Measurements from ENCODE around the gene CFAP299.

Gene CFAP299

DNA sequence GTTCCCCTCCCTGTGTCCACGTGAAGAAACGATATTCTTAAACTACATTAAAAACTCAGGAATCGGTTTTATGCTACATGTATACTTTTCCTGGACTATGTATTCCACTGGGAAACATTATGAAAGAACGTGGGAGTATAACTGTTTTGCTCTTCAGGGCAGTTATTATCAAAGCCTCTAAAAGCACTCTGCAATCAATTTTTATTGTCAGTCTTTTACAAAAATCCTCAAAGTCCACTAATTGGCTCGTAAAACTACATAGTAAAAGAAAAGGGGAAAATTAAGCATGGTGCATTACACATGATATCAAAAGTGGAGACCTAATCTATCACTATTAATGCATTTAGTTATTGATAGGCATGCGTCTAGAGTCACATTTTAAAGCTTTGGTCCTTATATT is 11.4 kb upstream of the CFAP299 start:
- H3K27me3 ChIP-seq (ENCODE audit: low read depth, low read length): no peaks in the 10 kb centered on the region
- no peak overlapping the region for H3K27ac ChIP-seq (ENCODE audit: low read length)
- H4K20me1 ChIP-seq (ENCODE audit: insufficient read depth, low read length): no peaks in the 10 kb centered on the region
- H3K9ac ChIP-seq (ENCODE audit: low read length): no peak overlapping the region
- no peak overlapping the region for H3K4me3 ChIP-seq (ENCODE audit: low read length)
- no peaks in the 10 kb centered on the region for H3K9me3 ChIP-seq (ENCODE audit: insufficient read depth, low read length)
- no peaks in the 10 kb centered on the region for H3K79me2 ChIP-seq (ENCODE audit: low read length)
- H3K4me2 ChIP-seq (ENCODE audit: low read length): no peak overlapping the region
- no peak overlapping the region for H2AFZ ChIP-seq (ENCODE audit: low read depth, low read length)
- no peak for TF ChIP-seq EZH2phosphoT487 (IDR thresholded peaks at IDR 0.05; ENCODE audit: low read depth)
- TF ChIP-seq, protein P1, sequence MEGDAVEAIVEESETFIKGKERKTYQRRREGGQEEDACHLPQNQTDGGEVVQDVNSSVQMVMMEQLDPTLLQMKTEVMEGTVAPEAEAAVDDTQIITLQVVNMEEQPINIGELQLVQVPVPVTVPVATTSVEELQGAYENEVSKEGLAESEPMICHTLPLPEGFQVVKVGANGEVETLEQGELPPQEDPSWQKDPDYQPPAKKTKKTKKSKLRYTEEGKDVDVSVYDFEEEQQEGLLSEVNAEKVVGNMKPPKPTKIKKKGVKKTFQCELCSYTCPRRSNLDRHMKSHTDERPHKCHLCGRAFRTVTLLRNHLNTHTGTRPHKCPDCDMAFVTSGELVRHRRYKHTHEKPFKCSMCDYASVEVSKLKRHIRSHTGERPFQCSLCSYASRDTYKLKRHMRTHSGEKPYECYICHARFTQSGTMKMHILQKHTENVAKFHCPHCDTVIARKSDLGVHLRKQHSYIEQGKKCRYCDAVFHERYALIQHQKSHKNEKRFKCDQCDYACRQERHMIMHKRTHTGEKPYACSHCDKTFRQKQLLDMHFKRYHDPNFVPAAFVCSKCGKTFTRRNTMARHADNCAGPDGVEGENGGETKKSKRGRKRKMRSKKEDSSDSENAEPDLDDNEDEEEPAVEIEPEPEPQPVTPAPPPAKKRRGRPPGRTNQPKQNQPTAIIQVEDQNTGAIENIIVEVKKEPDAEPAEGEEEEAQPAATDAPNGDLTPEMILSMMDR (IDR thresholded peaks at IDR 0.05; ENCODE audit: low read depth, low read length): no peak
- H3K4me1 ChIP-seq (ENCODE audit: low read length): no peaks in the 10 kb centered on the region
- H3K36me3 ChIP-seq (replicated peaks; ENCODE audit: low read depth, low read length): no peaks in the 10 kb centered on the region

DNA sequence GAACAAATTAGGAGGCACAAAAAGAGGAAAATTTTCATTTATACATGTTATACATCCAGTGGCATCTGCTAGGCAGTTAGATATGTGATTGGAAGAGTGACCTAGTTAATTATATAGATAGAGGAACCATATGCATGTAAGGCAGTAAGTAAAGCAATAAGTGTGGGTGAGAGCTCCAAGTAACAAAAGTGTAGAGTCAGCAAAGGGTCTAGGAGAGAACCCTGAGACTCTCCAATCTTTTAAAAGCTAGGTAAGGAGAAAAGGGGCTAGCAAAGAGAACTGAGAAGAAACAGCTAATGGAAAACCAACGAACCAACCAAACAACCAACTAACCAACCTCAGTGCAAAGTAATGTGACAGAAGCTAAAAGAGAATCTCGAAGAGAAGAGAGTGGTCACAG is 3.8 kb upstream of the CFAP299 start:
- H3K9ac ChIP-seq (ENCODE audit: low read length): no peak overlapping the region
- no peak overlapping the region for H3K4me3 ChIP-seq (ENCODE audit: low read length)
- no peak for TF ChIP-seq EZH2phosphoT487 (IDR thresholded peaks at IDR 0.05; ENCODE audit: low read depth)
- TF ChIP-seq, protein P1 (IDR thresholded peaks at IDR 0.05; ENCODE audit: low read depth, low read length): no peak
- H3K9me3 ChIP-seq (ENCODE audit: insufficient read depth, low read length): no peaks in the 10 kb centered on the region
- no peaks in the 10 kb centered on the region for H3K79me2 ChIP-seq (ENCODE audit: low read length)
- H3K27me3 ChIP-seq (ENCODE audit: low read depth, low read length): peaks cover 23% of the 10 kb centered on the region
- no peak overlapping the region for H2AFZ ChIP-seq (ENCODE audit: low read depth, low read length)
- H3K4me1 ChIP-seq (ENCODE audit: low read length): 0 out of 2 replicates have a peak, but pooled peaks cover 3% of the 10 kb centered on the region
- no peak overlapping the region for H3K4me2 ChIP-seq (ENCODE audit: low read length)
- H3K36me3 ChIP-seq (replicated peaks; ENCODE audit: low read depth, low read length): no peaks in the 10 kb centered on the region
- no peaks in the 10 kb centered on the region for H4K20me1 ChIP-seq (ENCODE audit: insufficient read depth, low read length)
- no peak overlapping the region for H3K27ac ChIP-seq (ENCODE audit: low read length)

DNA sequence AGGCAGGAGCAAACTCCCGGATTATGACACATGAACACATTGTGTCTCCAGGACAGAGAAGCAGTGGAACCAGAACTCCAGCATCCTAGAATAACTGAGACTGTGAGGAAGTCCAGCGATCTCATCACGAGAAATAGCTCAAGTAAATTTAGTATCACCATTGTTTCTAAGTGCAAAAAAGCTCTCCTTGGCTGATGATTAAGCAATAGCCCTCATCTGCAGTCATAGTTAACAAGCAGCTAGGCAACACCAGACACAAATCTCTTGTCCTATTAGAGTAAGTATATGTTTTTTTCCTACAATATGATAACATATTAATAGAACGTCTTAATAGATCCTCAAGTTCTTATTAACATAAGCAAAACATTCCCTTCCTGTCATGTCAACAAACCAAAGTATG is 2.4 kb upstream of the CFAP299 start:
- Histone ChIP-seq H3K4me3 (ENCODE audit: low read length) (no peak overlapping the region), H3K79me2 (ENCODE audit: low read length) (no peaks in the 10 kb centered on the region), H3K27ac (ENCODE audit: low read length) (no peak overlapping the region), H3K9me3 (ENCODE audit: insufficient read depth, low read length) (no peaks in the 10 kb centered on the region), H2AFZ (ENCODE audit: low read depth, low read length) (no peak overlapping the region), H3K27me3 (ENCODE audit: low read depth, low read length) (peaks cover 23% of the 10 kb centered on the region), H3K9ac (ENCODE audit: low read length) (no peak overlapping the region), H3K4me1 (ENCODE audit: low read length) (0 out of 2 replicates have a peak, but pooled peaks cover 3% of the 10 kb centered on the region), H3K4me2 (ENCODE audit: low read length) (no peak overlapping the region), H4K20me1 (ENCODE audit: insufficient read depth, low read length) (no peaks in the 10 kb centered on the region), H3K36me3 (replicated peaks; ENCODE audit: low read depth, low read length) (no peaks in the 10 kb centered on the region)
- TF ChIP-seq EZH2phosphoT487 (IDR thresholded peaks at IDR 0.05; ENCODE audit: low read depth): no peak
- TF ChIP-seq, protein P1 (IDR thresholded peaks at IDR 0.05; ENCODE audit: low read depth, low read length): no peak

DNA sequence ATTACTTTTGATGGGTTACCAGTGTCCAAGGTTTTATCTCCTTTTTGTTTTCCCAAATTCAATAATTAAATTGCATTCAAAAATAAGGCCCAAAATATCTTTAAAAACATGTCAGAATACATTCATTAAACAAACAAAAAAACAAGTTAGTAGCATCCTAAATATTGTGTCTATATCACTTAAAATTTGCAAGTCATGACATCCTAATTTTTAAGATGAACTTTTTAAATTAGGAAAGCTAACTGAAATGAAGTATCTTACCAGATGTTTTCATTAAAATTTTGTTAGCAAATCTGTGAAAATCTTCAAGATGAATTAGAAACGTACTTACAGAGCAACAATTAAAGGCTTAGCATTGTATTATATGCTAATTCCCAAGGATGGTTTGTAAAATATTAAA is 962 bp upstream of the CFAP299 start:
- TF ChIP-seq, protein P1 (IDR thresholded peaks at IDR 0.05; ENCODE audit: low read depth, low read length): no peak
- no peak for TF ChIP-seq EZH2phosphoT487 (IDR thresholded peaks at IDR 0.05; ENCODE audit: low read depth)
- H3K36me3 ChIP-seq (replicated peaks; ENCODE audit: low read depth, low read length): no peaks in the 10 kb centered on the region
- no peaks in the 10 kb centered on the region for H3K9me3 ChIP-seq (ENCODE audit: insufficient read depth, low read length)
- no peak overlapping the region for H3K9ac ChIP-seq (ENCODE audit: low read length)
- H3K4me2 ChIP-seq (ENCODE audit: low read length): no peak overlapping the region
- 0 out of 2 replicates have a peak, but pooled peaks cover 3% of the 10 kb centered on the region for H3K4me1 ChIP-seq (ENCODE audit: low read length)
- H2AFZ ChIP-seq (ENCODE audit: low read depth, low read length): no peak overlapping the region
- H3K27ac ChIP-seq (ENCODE audit: low read length): no peak overlapping the region
- peaks cover 23% of the 10 kb centered on the region for H3K27me3 ChIP-seq (ENCODE audit: low read depth, low read length)
- no peak overlapping the region for H3K4me3 ChIP-seq (ENCODE audit: low read length)
- no peaks in the 10 kb centered on the region for H4K20me1 ChIP-seq (ENCODE audit: insufficient read depth, low read length)
- no peaks in the 10 kb centered on the region for H3K79me2 ChIP-seq (ENCODE audit: low read length)

Data from OCI-LY3 (cell line).